Heart left ventricle (tissue), 16 donors: Measurements from ENCODE around the gene RLN3. TPM values are rescaled to one million over a fixed set of nuclear protein-coding genes. Genes with fewer than 3 reads are reported as not detected.

ENCODE experiments used
- ATAC-seq, 4 donors: fragments of 200-7000 bp; cut with Tn5 transposase; one replicate each; pipeline ENCODE4 v1.9.1; 2020 to 2022; ENCODE audit warnings: moderate library complexity in 4 of 4, mild to moderate bottlenecking in 3 of 4, moderate number of reproducible peaks in 1 of 4
- DNase-seq, 5 donors: peaks; one replicate each; pipeline ENCODE4 v3.0.0-alpha.2; 2020
- H3K27ac ChIP-seq, 12 donors: fragments of 200-600 bp; sonication (generic) in 4 of 12; one replicate each; pipeline versions ENCODE4 v1.5.0 to v1.8.0; 2016 to 2022; ENCODE audit warnings: mild to moderate bottlenecking in 2 of 12
- H3K27me3 ChIP-seq, 9 donors: fragments of 200-600 bp; sonication (generic) in 2 of 9; one replicate each; pipeline versions ENCODE4 v1.5.1 to v1.8.0; 2016 to 2022; ENCODE audit warnings: mild to moderate bottlenecking in 3 of 9
- H3K36me3 ChIP-seq, 9 donors: fragments of 200-600 bp; sonication (generic) in 2 of 9; one replicate each; pipeline versions ENCODE4 v1.5.0 to v1.8.0; 2018 to 2022; ENCODE audit warnings: mild to moderate bottlenecking in 2 of 9
- H3K4me1 ChIP-seq, 12 donors: fragments of 200-600 bp; sonication (generic) in 4 of 12; one replicate each; pipeline versions ENCODE4 v1.5.0 to v1.8.0; 2016 to 2022; ENCODE audit warnings: mild to moderate bottlenecking in 3 of 12
- H3K4me3 ChIP-seq, 12 donors: fragments of 200-600 bp; sonication (generic) in 4 of 12; one replicate each; pipeline versions ENCODE4 v1.5.0 to v1.8.0; 2017 to 2022; ENCODE audit warnings: mild to moderate bottlenecking in 9 of 12, moderate library complexity in 4 of 12
- H3K9me3 ChIP-seq, 12 donors: fragments of 200-600 bp; sonication (generic) in 4 of 12; one replicate each; pipeline versions ENCODE4 v1.5.0 to v1.8.0; 2016 to 2022; ENCODE audit warnings: mild to moderate bottlenecking in 1 of 12
- CTCF ChIP-seq, 12 donors: fragments of 200-600 bp; sonication (generic) in 4 of 12; IDR thresholded peaks; one replicate each; pipeline versions ENCODE4 v1.5.0 to v1.8.0; 2018 to 2022; ENCODE audit warnings: antibody characterized with exemption in 12 of 12, mild to moderate bottlenecking in 5 of 12
- POLR2A ChIP-seq, 2 donors: fragments of 450-650 bp; IDR thresholded peaks; one replicate each; pipeline ENCODE4 v1.6.1; 2017; ENCODE audit warnings: antibody characterized with exemption in 2 of 2, mild to moderate bottlenecking in 2 of 2, moderate library complexity in 2 of 2
- WGBS, 4 donors: extraction: QIAGEN DNeasy Blood & Tissue Kit in 2 of 4; methylation state at CpG; one replicate each; pipeline versions ENCODE4 v1.1.5 to v1.1.7; 2013 to 2018; 5-methylcytosine and 5-hydroxymethylcytosine counted together
- intact Hi-C, 10 donors: fragments of 100-400 bp; cut with DNase I; formaldehyde crosslinking; loops; one replicate each; pipeline versions ENCODE4 v1.11.1 to v1.14.2; 2022
- polyA plus RNA-seq, 2 donors: library from polyadenylated mRNA; stranded (reverse); fragments of 200-250 nt; gene quantifications; one replicate each; pipeline ENCODE4 v1.2.3, GENCODE V29; 2013
- total RNA-seq, 9 donors: library from RNA; depleted of rRNA in 2 of 9; stranded (reverse); fragments of >200 nt in 2 of 9; fragmentation: NEBNext Ultra II Directional in 3 of 9; extraction: Animal tissue kit (Norgen Biotek cat#: 25700) in 3 of 9; gene quantifications; one replicate each; pipeline versions ENCODE4 v1.1.0 to v1.2.4, GENCODE V29; 2016 to 2023
- donor health status: ischemic (EF 13 %, LVEDD 7.1; RV severe dilation, severe dysfunction).
- donor health status: healthy with polysubstance abuse.
- donor health status: DM: no; HTN: yes; CAD: no.
- donor health status: DM: no; HTN: no; CAD: no.
- donor health status: ischemic (EF 25% LVEDD 6.9; RV normal size, moderate dysfunction).
- donor health status: ischemic (EF 25% LVEDD 5.7; RV mildly dilated, moderate dysfunction).
- donor health status: healthy.
- donor health status: DM: yes; HTN: yes; CAD: no.
- donor health status: ischemic (EF 35%, LVEDD 5.7; RV mildly dilated, moderate dysfunction).
- donor health status: nonischemic (EF 11% LVEDD 7.7; RV severe dilation, severe dysfunction).
- donor health status: DM: yes; HTN: yes; CAD: no.
- donor health status: PGD.
- donor health status: ischemic (EF 29% LVEDD 5.4; RV normal size, mild dysfunction).
- donor health status: nonischemic (EF 23%, LVEDD 6.1; RV moderate dilation, normal function).

Gene RLN3
- total and polyA plus RNA-seq, 11 donors: not detected

- Histone ChIP-seq H3K27me3 (no peaks in the 10 kb centered on the region), H3K36me3 (peaks cover 0 to 33% (median 21%) of the 10 kb centered on the region in 9 donors), H3K9me3 (peaks cover 0 to 4% (median 0%) of the 10 kb centered on the region in 12 donors), H3K4me3 (no peak overlapping the region), H3K27ac (no peak overlapping the region), H3K4me1 (peaks cover 0 to 10% (median 5%) of the 10 kb centered on the region in 12 donors)
- DNase-seq (peak in 1 of 5 donors; percentile 25), ATAC-seq (no peak)
- 84 to 89% (median 86%) methylated on average over 22 of the region's 22 CpGs for WGBS, 4 donors
- TF ChIP-seq CTCF (IDR thresholded peaks at IDR 0.05) (no peak), POLR2A (IDR thresholded peaks at IDR 0.05) (no peak)
- intact Hi-C loops: no loop called here
Measured at GRCh38 chr19:13993590-13994300, 34.2 kb upstream of the RLN3 start.

DNA sequence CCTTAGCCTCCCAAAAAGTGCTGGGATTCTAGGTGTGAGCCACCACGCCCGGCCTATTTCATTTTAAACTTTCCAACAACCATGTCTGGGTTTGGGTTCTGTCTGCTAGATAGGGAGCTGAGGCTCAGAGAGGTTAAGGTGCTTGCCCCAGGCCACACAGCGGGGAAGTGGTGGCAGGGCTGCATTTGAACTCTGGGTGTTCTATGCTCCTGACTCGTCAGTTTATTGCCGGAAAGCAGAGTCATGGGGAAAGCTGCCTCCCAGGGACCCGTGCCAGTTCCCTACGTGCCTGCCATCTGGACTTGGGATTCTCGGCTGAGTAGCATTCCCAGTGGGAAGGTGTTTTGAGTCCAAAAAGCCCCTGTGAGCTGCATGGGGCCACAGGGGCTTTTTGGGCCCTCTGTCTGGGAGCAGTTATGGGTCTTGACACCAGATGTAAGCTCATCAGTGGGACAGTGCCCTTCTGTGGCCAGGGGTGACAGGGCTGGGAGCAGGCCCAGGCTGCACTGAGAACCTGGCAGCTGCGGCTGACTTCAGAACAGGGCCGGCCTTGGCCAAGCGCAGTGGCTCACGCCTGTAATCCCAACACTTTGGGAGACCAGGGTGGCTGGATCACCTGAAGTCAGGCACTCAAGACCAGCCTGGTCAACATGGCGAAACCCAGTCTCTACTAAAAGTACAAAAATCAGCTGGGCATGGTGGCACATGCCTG, 32.8 kb upstream of the RLN3 start:
- H3K36me3 ChIP-seq: peaks cover 0 to 36% (median 21%) of the 10 kb centered on the region in 9 donors
- peaks cover 0 to 10% (median 5%) of the 10 kb centered on the region in 12 donors for H3K4me1 ChIP-seq
- DNase-seq (peak in 2 of 5 donors; percentile 67 to 70), ATAC-seq (peak; percentile 83 to 91 (median 91))
- peaks cover 0 to 10% (median 0%) of the 10 kb centered on the region in 12 donors for H3K9me3 ChIP-seq
- H3K27ac ChIP-seq: peak overlapping the region in 11 of 12 donors; percentile 19 to 81 (median 67)
- H3K27me3 ChIP-seq: no peaks in the 10 kb centered on the region
- intact Hi-C loops: no loop called here
- 68 to 79% (median 76%) methylated on average over 12 to 13 of the region's 13 CpGs for WGBS, 4 donors
- TF ChIP-seq POLR2A (IDR thresholded peaks at IDR 0.05) (no peak), CTCF (IDR thresholded peaks at IDR 0.05) (peak in 2 of 12 donors; percentile 11 to 12)
- no peak overlapping the region for H3K4me3 ChIP-seq

- H3K27ac ChIP-seq: peak overlapping the region in 2 of 12 donors; percentile 71 to 81
- peaks cover 0 to 30% (median 15%) of the 10 kb centered on the region in 9 donors for H3K36me3 ChIP-seq
- peaks cover 0 to 12% (median 5%) of the 10 kb centered on the region in 12 donors for H3K4me1 ChIP-seq
- DNase-seq (peak in 2 of 5 donors; percentile 12 to 48), ATAC-seq (no peak)
- TF ChIP-seq POLR2A (IDR thresholded peaks at IDR 0.05) (no peak), CTCF (IDR thresholded peaks at IDR 0.05) (no peak)
- H3K27me3 ChIP-seq: no peaks in the 10 kb centered on the region
- no peak overlapping the region for H3K4me3 ChIP-seq
- 89 to 93% (median 92%) methylated on average over 14 of the region's 14 CpGs for WGBS, 4 donors
- peaks cover 0 to 10% (median 0%) of the 10 kb centered on the region in 12 donors for H3K9me3 ChIP-seq
- intact Hi-C loops: no loop called here
Measured at GRCh38 chr19:13995878-13996765, 31.8 kb upstream of the RLN3 start.
